ENCODE measurements around the gene GRID2.

Gene GRID2

GRCh38 chr4:92988301-92988700, 684.5 kb downstream of the GRID2 start:
- DNase-seq = no peak

DNA sequence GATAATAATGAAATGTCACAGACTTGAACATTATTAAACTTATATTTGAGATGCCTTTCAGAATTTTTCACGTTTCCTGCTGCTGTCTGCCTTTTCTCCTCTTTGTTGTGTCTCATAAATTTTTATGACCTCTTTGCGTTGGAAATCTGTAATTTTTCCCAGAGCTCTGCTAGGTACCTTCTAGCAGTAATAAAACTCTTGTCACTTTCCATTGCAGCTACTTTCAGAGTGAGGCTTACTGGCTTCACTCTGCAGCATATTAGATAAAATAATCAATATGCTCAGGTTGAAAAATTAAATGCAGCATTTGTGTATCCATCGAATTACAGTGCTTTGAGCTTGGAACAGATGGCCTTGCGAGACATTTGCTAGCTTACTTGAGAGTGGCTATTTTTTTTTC, 689.0 kb downstream of the GRID2 start:
- no peak for DNase-seq

DNA sequence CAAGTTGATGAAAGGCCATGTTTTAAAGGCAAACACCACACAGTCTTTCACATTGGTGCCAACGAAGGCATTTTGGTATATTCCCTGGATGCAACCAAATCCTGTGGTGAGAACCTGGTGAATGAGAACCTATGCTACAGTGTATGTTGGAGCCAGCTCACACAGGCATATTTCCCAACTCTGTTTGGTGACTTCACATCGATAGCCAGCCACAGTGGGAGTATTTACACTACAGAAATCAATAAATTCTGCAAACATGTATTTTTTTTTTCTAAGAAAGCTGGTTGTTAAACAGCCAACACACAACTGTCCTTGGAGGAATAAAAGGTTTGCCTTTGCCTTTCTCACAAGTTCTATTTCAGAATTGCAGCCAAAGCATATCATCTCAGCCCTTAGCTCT, 691.0 kb downstream of the GRID2 start:
- DNase-seq = no peak

- DNase-seq = no peak
Measured at GRCh38 chr4:92996533-92996932, 692.8 kb downstream of the GRID2 start.

DNA sequence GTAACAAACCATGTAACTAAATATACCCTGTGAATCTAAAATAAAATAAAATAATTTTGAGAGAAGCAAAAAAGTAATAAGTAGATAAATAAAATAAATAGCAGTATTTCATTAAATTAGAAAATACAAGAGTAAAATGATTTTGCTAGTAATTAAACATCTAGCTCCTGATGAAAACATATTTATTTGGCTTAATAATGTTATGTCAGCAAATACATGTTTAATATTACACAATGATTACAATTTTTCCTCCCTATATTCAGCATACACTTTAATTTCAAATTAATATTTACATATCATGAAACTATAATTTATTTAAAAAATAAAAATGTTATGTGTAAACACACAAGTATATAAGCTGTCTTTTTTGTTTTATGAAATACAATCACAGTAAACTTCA, 697.1 kb downstream of the GRID2 start:
- no peak for DNase-seq

GRCh38 chr4:93002240-93002639, 698.5 kb downstream of the GRID2 start:
- DNase-seq = no peak

DNA sequence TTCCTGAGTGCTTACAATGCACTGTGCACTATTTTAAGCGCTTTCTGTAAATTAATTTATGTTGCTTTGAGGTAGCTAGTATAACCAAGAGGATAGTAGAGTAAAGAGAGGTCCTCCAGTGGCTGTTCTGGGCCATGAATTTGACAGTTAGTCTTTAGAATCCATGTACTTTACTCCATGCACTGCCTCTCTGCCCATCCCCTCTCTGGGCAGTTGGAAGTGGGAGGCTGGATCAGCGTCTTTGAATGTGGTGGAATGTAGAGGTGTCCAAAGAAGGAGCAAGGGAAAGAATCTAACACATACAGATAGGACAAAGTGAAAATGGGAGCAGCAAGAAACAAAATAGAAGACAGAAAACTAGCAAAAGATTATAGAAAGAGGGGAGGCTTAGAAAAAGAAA, 712.6 kb downstream of the GRID2 start:
- DNase-seq = no peak

DNA sequence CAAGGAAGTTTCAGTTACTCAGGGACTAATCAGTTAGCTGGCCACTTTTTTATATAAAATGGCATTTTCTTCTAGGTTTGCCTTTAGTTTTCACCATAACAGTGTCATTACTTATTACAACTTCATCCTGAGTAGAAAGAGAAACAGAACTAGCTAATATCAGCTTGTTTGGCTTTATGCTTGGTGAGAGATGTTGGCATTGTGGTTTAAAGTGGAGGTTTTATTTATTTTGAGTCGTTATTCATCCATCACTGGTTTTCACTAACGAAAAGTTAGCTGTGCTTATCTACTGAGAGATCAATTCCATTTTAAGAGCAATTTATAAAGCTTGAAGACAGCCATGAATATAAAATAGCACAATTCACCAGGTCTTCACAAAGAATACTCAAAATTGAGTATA, 714.5 kb downstream of the GRID2 start:
- DNase-seq = no peak

- no peak for DNase-seq
Measured at GRCh38 chr4:93018806-93019205, 715.0 kb downstream of the GRID2 start.

GRCh38 chr4:93029769-93030168, 726.0 kb downstream of the GRID2 start:
- no peak for DNase-seq

- no peak for DNase-seq
Measured at GRCh38 chr4:93030670-93031069, 726.9 kb downstream of the GRID2 start.

DNA sequence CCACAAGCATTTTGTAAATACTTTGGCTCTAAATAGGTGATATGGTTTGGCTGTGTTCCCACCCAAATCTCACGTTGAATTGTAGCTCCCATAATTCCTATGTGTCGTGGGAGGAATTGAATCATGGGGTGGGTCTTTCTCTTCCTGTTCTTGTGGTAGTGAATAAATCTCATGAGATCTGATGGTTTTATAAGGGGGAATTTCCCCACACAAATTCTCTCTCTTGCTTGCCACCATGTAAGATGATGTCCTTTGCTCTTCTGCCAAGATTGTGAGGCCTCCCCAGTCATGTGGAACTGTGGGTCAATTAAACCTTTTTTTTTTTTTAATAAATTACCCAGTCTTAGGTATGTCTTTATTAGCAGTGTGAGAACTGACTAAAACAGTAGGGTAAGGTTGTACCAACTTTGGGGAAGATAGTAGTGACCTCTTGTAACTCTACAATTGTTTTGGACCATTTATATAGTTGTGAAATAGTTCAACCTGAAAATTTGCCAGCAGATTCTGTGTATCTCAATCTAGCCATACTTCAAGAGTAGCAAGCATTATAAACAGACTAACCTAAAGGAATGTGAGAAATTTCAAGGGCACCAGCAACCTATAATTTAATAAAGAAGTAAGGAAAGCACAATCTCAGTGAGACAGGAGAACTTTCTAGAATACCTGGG, 727.8 kb downstream of the GRID2 start:
- no peak for DNase-seq

DNA sequence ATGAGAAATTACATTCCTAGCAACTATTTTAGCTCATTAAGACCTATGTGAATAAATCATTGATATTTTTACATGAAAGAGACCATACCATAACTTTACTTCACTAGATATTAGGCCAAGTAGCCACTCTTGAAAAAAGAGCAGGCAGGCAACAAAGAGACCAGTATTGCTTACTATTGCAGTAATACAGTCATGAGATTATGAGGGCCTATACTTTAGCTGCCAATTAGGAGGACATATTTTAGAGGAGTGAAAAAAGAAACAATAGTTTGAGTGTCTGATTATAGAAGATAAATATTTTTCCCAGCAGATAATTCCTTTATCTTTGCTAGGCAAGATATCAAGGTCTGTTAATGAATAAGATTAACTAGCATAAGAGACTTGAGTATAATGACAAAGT, 739.0 kb downstream of the GRID2 start:
- DNase-seq = no peak

DNA sequence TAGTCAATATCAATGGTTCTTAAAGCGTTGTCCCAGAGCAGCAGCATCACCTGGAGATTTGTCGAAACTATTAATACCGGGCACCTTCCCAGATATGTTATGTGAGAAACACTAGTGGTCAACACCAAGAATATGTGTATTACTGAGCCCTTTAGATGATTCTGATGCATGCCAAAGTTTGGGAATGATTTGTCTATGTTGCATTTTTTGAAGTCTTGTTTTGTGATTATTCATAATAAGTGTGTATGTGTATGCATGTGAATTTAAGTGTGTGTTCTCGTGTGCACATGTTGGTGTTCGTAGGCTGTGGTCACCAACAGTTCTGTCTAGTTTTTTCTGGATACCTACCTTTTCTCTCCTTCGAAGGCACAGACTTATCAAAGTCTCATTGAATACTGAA, 749.4 kb downstream of the GRID2 start:
- no peak for DNase-seq

GRCh38 chr4:93061826-93062225, 758.1 kb downstream of the GRID2 start:
- DNase-seq = no peak

DNA sequence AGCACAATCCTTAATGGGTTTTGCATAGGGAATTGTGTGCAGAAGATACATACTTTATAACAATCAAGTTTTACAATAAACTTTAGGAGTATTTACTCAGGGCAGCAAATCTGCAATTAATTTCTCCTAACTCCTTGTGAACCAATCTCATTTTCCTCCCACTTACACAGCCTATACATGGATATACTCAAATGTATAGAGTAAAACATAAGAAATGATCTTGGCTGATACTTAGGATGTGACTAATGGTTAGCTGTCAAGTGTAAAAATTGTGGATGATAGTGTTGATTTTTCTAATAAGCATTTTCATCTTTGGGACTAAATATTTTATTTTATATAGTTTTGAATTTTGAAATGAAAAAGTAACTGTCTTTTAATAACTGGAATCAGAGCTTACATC, 759.6 kb downstream of the GRID2 start:
- DNase-seq = no peak

GRCh38 chr4:93065790-93066189, 762.0 kb downstream of the GRID2 start:
- no peak for DNase-seq

DNA sequence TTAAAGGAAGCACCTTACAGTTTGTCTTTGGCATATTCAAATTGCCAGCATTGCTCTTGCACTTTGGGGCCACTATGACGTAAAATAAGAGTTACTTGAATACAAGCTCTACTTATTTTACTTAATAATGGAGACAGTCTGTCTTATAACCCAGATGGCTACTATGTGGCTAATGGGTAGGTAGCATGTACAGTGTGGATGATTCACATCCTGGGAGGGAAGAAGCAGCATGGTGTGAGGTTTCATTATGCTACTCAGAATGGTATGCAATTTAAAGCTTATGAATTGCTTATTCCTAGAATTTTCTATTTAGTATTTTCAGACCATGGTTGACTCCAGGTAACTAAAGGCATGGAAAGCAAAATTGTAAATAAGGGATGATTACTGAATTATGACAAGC, 763.0 kb downstream of the GRID2 start:
- no peak for DNase-seq

DNA sequence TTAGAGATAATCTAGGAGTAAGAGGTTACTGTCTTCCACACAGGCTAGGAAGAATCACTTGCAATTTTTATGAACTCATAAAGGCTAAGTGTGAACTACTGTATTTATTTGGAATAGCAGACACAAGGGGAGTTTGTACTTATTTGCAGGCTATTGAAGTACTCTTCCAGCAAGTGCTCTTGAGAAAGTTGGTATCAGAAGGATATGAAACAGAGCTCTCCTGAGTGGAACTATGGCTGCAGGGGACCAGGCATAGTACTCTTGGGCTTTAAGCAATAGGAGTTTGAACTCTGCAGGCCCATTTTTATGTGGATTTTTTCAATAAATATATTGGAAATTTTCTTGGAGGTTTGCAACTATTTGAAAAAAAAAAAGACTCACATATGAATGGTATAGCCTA, 768.5 kb downstream of the GRID2 start:
- no peak for DNase-seq

- no peak for DNase-seq
Measured at GRCh38 chr4:93080316-93080715, 776.5 kb downstream of the GRID2 start.

- no peak for DNase-seq
Measured at GRCh38 chr4:93084599-93085305, 781.0 kb downstream of the GRID2 start.

DNA sequence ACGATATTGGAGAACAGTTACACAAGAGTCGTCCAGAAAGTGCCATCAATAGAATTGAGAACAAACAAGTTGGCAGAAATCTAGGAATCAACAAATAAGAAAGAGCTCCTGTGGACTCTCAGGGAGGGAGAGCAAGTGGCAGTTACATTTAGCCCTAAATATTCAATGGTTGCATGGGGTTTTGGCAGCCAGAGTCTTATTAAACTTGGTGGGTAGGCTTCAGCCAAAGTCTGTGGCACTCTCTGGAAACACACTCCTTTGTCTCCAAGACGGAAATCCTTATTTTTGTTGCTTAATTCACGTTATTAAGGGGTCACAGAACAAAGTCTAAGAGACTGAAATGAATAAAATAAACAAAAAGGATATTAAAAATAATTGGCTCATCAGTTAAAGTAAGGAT, 782.6 kb downstream of the GRID2 start:
- no peak for DNase-seq

DNA sequence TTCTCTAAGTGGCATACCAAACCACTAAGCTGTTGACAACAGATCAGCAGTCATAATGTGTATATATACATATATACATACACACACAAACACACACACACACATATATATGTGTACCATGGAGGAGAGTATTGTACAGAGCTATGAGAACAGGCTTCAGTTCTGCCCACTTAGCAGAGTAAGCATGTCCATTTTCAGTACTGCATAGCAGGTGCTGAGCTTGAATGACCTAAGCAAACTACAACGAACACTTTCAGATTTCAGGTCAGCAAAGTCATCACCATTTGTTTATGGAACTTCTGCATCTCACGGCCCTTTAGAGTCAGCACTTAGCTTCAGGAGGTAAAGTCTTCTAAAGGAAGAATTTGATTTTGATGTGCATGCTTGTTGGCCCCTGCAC, 789.0 kb downstream of the GRID2 start:
- no peak for DNase-seq

DNA sequence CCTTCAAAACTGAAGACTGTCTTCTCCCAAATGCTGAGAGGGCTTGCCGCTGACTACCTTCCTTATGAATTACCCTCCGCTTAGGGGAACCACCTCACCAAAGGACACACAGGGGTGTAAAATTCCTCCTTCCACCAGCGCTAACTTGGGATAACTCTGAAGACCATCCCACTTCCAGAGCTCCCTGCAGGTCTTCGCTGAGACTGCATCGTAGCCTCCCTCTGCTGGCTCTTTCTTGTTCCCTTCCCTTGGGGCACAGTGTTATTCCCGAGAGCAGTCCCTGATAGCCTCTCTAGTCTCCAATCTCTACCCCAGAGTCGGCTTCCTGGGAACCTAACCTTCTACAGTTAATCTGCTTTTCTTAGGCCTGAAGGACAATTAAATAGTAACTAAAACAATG, 799.3 kb downstream of the GRID2 start:
- DNase-seq = no peak

DNA sequence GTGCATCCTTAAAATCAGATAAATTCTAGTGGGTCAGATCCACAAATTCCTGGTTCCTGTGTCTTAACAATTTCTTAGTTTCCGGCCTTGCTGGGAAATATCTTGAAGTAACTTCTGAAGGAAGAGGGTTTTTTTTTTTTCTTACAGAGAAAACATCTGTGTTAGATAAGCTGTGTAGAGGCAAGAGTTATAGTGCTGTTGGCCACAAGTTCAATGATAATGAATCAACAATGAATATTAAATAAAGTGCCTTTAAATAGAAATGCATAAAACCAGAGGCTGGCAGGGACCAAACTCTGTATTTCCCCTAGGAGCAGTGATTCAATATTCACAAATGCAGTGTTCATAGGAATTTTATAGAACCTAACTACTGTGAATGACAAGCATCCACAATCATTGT, 812.9 kb downstream of the GRID2 start:
- no peak for DNase-seq

Data from stimulated activated CD4-positive, alpha-beta T cell treated with anti-CD3 and anti-CD28 coated beads, Interleukin-15, amount 100 ng/mL, for 24 hours (primary cell).